Muscle layer of colon (tissue), 2 donors: ENCODE measurements around the gene PRUNE2.
A peak's percentile ranks its signal among the peaks of the same experiment; 100 is the strongest.

Experiments
- H3K27ac ChIP-seq: one replicate; pipeline ENCODE4 v1.7.0; 2013; ENCODE audit warnings: low read depth, mild to moderate bottlenecking, low read length, moderate library complexity
- H3K27me3 ChIP-seq, 2 donors: one replicate each; pipeline ENCODE4 v1.7.0; 2013; ENCODE audit warnings: low read length in 2 of 2, mild to moderate bottlenecking in 2 of 2; ENCODE audit not compliant: insufficient read depth in 2 of 2, control insufficient read depth in 1 of 2
- H3K36me3 ChIP-seq: one replicate; pipeline ENCODE4 v1.7.0; 2013; ENCODE audit warnings: mild to moderate bottlenecking, low read length; ENCODE audit not compliant: insufficient read depth
- H3K4me1 ChIP-seq: one replicate; pipeline ENCODE4 v1.7.0; 2013; ENCODE audit warnings: mild to moderate bottlenecking, low read length; ENCODE audit not compliant: insufficient read depth
- H3K4me3 ChIP-seq, 2 donors: one replicate each; pipeline ENCODE4 v1.7.0; 2013; ENCODE audit warnings: low read length in 2 of 2, low read depth in 1 of 2, mild to moderate bottlenecking in 1 of 2, moderate library complexity in 1 of 2
- H3K9ac ChIP-seq: one replicate; pipeline ENCODE4 v1.7.0; 2013; ENCODE audit warnings: low read length
- H3K9me3 ChIP-seq: one replicate; pipeline ENCODE4 v1.7.0; 2013; ENCODE audit warnings: mild to moderate bottlenecking, low read length
- donor health status: abdominal sarcoma.
- donor health status: Adenocarcinoma of cecum.

Gene PRUNE2

DNA sequence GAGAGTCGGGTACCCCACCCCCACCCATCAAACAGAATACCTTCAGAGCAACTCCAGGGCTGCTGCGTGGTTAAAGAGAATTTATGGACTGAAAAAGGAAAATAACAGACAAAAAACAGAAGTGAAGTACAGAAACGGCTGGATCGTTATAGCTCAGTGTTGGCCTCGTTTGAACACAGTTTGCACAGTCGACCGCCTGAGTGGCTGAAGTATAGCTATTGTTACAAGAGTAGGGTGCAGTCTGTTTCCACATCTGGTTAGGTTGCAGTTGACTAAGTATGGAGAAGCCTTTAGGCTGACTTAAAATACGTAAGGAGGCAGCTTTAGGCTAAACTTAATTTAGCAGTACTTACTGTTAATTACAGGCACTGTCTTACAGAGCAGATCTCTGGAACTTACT, 325.7 kb downstream of the PRUNE2 start:
- no peaks in the 10 kb centered on the region for H3K36me3 ChIP-seq
- no peak overlapping the region for H3K4me3 ChIP-seq
- H3K9ac ChIP-seq = no peak overlapping the region
- H3K27ac ChIP-seq = no peak overlapping the region
- H3K4me1 ChIP-seq = no peaks in the 10 kb centered on the region
- H3K9me3 ChIP-seq = no peaks in the 10 kb centered on the region
- H3K27me3 ChIP-seq = no peaks in the 10 kb centered on the region

DNA sequence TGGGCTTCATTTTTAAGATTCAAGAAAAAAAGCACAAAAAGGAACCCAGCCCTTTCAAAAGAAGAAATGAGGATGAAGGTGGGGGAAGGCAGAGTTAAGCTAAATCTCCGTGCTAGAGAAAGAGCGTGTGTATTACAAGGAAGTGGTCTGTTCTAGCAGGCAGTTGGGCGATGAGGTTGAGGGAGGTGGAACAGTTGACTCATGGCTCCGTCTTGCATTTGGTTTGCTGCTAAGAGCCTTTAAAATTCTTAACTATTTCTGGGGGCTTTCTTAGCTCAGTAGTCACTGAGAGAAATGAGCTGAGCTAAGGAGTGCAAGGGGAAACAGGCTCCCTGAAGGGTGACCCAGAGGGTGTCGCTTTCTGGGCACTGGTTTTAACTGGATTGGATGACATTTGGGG, 329.6 kb downstream of the PRUNE2 start:
- H3K36me3 ChIP-seq = no peaks in the 10 kb centered on the region
- H3K27me3 ChIP-seq = no peaks in the 10 kb centered on the region
- H3K9me3 ChIP-seq = no peaks in the 10 kb centered on the region
- no peaks in the 10 kb centered on the region for H3K4me1 ChIP-seq
- no peak overlapping the region for H3K9ac ChIP-seq
- no peak overlapping the region for H3K27ac ChIP-seq
- H3K4me3 ChIP-seq = no peak overlapping the region

DNA sequence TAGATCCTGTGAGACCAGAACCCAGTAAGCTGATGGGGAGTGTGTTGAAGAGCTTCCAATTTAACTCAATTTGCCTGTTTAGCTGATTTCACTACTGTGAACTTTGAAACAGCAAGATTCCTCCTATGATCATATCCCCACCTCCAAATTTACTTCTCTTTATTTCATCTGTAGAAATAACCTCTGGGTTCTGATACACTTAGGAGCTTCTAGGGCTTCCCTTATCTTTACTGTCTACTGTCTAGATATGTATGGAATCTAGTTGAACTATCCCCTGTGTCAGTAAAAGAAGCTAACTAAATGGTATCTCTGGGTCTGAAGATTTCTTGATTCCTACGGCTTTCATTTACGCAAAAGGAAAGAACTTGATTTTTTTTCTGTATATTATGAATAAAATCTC, 330.2 kb downstream of the PRUNE2 start:
- H3K27me3 ChIP-seq = no peaks in the 10 kb centered on the region
- no peak overlapping the region for H3K27ac ChIP-seq
- no peaks in the 10 kb centered on the region for H3K36me3 ChIP-seq

GRCh38 chr9:76573905-76574760, 331.8 kb downstream of the PRUNE2 start:
- no peaks in the 10 kb centered on the region for H3K4me1 ChIP-seq
- no peaks in the 10 kb centered on the region for H3K9me3 ChIP-seq
- H3K36me3 ChIP-seq = no peaks in the 10 kb centered on the region
- H3K9ac ChIP-seq = no peak overlapping the region
- H3K27me3 ChIP-seq = no peaks in the 10 kb centered on the region
- H3K27ac ChIP-seq = no peak overlapping the region
- no peak overlapping the region for H3K4me3 ChIP-seq

More for the DNA sequence above, 330.2 kb downstream of the PRUNE2 start:
- H3K4me1 ChIP-seq = no peaks in the 10 kb centered on the region
- no peak overlapping the region for H3K9ac ChIP-seq
- H3K4me3 ChIP-seq = no peak overlapping the region
- H3K9me3 ChIP-seq = no peaks in the 10 kb centered on the region

GRCh38 chr9:76573408-76573807, 332.5 kb downstream of the PRUNE2 start:
- no peak overlapping the region for H3K9ac ChIP-seq
- no peak overlapping the region for H3K27ac ChIP-seq

GRCh38 chr9:76572151-76572550, 333.8 kb downstream of the PRUNE2 start:
- Histone ChIP-seq H3K27ac (no peak overlapping the region), H3K4me3 (no peak overlapping the region), H3K9ac (no peak overlapping the region), H3K36me3 (no peaks in the 10 kb centered on the region), H3K9me3 (no peaks in the 10 kb centered on the region), H3K4me1 (no peaks in the 10 kb centered on the region), H3K27me3 (no peaks in the 10 kb centered on the region)

More at GRCh38 chr9:76573408-76573807, 332.5 kb downstream of the PRUNE2 start:
- Histone ChIP-seq H3K27me3 (no peaks in the 10 kb centered on the region), H3K4me3 (no peak overlapping the region), H3K4me1 (no peaks in the 10 kb centered on the region), H3K36me3 (no peaks in the 10 kb centered on the region), H3K9me3 (no peaks in the 10 kb centered on the region)

GRCh38 chr9:76571743-76572146, 334.2 kb downstream of the PRUNE2 start:
- H3K36me3 ChIP-seq = no peaks in the 10 kb centered on the region
- peak overlapping the region in 1 of 2 donors; percentile 8 for H3K4me3 ChIP-seq
- no peaks in the 10 kb centered on the region for H3K27me3 ChIP-seq
- H3K9me3 ChIP-seq = no peaks in the 10 kb centered on the region
- H3K9ac ChIP-seq = no peak overlapping the region
- H3K4me1 ChIP-seq = no peaks in the 10 kb centered on the region
- no peak overlapping the region for H3K27ac ChIP-seq

GRCh38 chr9:76571288-76571687, 334.6 kb downstream of the PRUNE2 start:
- Histone ChIP-seq H3K27me3 (no peaks in the 10 kb centered on the region), H3K27ac (no peak overlapping the region), H3K9ac (no peak overlapping the region), H3K36me3 (no peaks in the 10 kb centered on the region), H3K4me3 (peak overlapping the region in 1 of 2 donors; percentile 8), H3K9me3 (no peaks in the 10 kb centered on the region), H3K4me1 (no peaks in the 10 kb centered on the region)

DNA sequence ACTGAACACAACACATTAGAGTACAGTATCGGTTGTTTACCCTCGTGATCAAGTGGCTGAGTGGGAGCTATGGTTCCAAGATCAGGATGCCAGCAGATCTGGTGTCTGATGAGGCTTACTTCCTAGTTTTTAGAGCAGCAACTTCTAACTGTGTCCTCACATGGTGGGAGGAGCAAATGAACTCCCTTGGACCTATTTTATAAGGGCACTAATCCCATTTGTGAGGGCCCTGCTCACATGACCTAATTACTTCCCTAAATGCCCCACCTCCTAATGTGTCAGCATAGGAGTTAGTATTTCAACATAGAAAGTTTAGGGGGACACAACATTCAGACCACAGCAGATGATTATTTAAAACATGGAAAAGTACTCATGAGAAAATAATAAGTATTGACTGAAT, 335.1 kb downstream of the PRUNE2 start:
- no peak overlapping the region for H3K27ac ChIP-seq
- H3K36me3 ChIP-seq = no peaks in the 10 kb centered on the region
- H3K4me1 ChIP-seq = no peaks in the 10 kb centered on the region
- no peak overlapping the region for H3K9ac ChIP-seq
- no peaks in the 10 kb centered on the region for H3K27me3 ChIP-seq
- H3K4me3 ChIP-seq = no peak overlapping the region
- no peaks in the 10 kb centered on the region for H3K9me3 ChIP-seq

DNA sequence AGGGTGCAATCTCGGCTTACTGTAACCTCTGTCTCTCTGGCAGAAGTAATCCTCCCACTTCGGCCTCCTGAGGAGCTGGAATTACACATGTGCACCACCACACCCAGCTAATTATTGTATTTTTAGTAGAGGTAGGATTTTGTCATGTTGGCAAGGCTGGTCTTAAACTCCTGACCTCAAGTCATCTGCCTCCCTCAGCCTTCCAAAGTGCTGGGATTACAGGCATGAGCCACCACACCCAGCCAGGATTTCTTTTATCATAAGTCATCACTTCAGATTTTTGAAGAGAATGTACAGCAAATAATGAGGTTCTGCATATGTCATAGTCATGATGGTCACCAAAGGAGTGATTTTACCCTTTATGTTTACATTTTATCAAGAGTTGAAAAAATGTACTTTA, 338.8 kb downstream of the PRUNE2 start:
- no peaks in the 10 kb centered on the region for H3K4me1 ChIP-seq
- H3K9me3 ChIP-seq = no peaks in the 10 kb centered on the region
- H3K27me3 ChIP-seq = no peaks in the 10 kb centered on the region
- no peak overlapping the region for H3K9ac ChIP-seq
- no peaks in the 10 kb centered on the region for H3K36me3 ChIP-seq
- no peak overlapping the region for H3K27ac ChIP-seq
- H3K4me3 ChIP-seq = no peak overlapping the region

DNA sequence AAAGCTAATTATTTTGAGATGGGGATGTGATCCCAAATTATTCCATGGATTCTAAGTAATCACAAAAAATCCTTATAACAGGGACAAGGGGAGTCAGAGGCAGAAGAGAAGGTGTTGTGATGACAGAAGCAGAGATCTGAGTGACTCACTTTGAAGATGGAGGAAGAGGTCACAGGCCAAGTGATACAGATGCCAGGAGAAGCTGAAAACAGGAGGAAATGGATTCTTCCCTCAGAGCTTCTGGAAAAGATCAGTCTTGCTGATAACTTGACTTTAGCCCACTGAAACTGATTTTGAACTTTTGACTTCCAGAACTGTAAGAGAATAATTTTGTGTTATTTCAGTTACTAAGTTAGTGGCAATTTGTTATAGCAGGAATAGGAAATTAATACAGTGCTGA, 341.6 kb downstream of the PRUNE2 start:
- Histone ChIP-seq H3K9ac (no peak overlapping the region), H3K4me1 (no peaks in the 10 kb centered on the region), H3K27me3 (no peaks in the 10 kb centered on the region), H3K4me3 (no peak overlapping the region), H3K36me3 (no peaks in the 10 kb centered on the region), H3K9me3 (no peaks in the 10 kb centered on the region), H3K27ac (no peak overlapping the region)

DNA sequence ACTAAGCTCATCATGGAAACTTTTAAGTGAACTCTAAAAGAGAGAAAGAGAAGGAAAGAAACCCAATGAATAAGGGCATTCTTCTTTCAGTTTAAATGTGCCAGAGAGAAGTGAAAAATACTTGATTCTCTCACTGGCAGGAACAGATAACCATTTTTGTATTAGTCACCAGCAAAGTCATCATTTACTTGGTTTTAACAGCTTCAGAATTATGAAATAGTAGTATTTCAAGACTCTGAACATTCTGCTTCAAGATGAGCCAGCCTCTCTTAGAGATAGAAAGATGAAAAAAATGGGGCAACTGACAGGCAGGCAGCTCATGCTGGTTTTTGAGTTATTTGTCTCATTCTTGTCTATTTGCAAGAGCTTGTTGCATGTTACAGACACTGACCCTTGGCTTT, 343.4 kb downstream of the PRUNE2 start:
- Histone ChIP-seq H3K36me3 (no peaks in the 10 kb centered on the region), H3K9me3 (no peaks in the 10 kb centered on the region), H3K27me3 (no peaks in the 10 kb centered on the region), H3K4me1 (no peaks in the 10 kb centered on the region), H3K9ac (no peak overlapping the region), H3K4me3 (no peak overlapping the region), H3K27ac (no peak overlapping the region)
